MM.1S (cell line): Measurements from ENCODE around the gene WASF2.
"Not testable (repeated sequence)": the region's sequence is repeated elsewhere in the genome, so short reads cannot be mapped to it uniquely, and the experiment has no call there.

Experiments used
- DNase-seq: peaks from one replicate; pipeline ENCODE4 v3.0.0-alpha.2; 2015
- H2AFZ ChIP-seq: fragments of 300-600 bp; sonication (generic); 2 replicates; pipeline ENCODE4 v1.6.0; 2016; ENCODE audit warnings: antibody characterized with exemption, low read length
- H3F3A ChIP-seq: fragments of 300-600 bp; sonication (generic); 2 replicates; pipeline ENCODE4 v1.6.1; 2016; ENCODE audit warnings: mild to moderate bottlenecking, antibody characterized with exemption, low read length, moderate library complexity, mixed read lengths; ENCODE audit not compliant: insufficient read depth
- H3K27ac ChIP-seq: fragments of 300-600 bp; sonication (generic); 2 replicates; pipeline ENCODE4 v1.5.1; 2016; ENCODE audit warnings: mild to moderate bottlenecking, low read length
- H3K27me3 ChIP-seq: fragments of 300-600 bp; sonication (generic); replicated peaks from 2 replicates; pipeline ENCODE4 v1.6.0; 2016; ENCODE audit warnings: low read length; ENCODE audit not compliant: insufficient read depth
- H3K36me3 ChIP-seq: fragments of 300-600 bp; sonication (generic); replicated peaks from 2 replicates; pipeline ENCODE4 v1.6.1; 2016; ENCODE audit warnings: mild to moderate bottlenecking, low read length, mixed read lengths; ENCODE audit not compliant: insufficient read depth
- H3K4me1 ChIP-seq: fragments of 300-600 bp; sonication (generic); 2 replicates; pipeline ENCODE4 v1.6.1; 2016; ENCODE audit warnings: low read length, mixed read lengths
- H3K4me2 ChIP-seq: fragments of 300-600 bp; sonication (generic); 2 replicates; pipeline ENCODE4 v1.6.0; 2016; ENCODE audit warnings: low read depth, low read length
- H3K4me3 ChIP-seq: fragments of 300-600 bp; sonication (generic); 2 replicates; pipeline ENCODE4 v1.5.1; 2016; ENCODE audit warnings: low read length, mixed read lengths
- H3K79me2 ChIP-seq: fragments of 300-600 bp; sonication (generic); 2 replicates; pipeline ENCODE4 v1.6.1; 2016; ENCODE audit warnings: mixed run types, low read length, mixed read lengths
- H3K9ac ChIP-seq: fragments of 300-600 bp; sonication (generic); 2 replicates; pipeline ENCODE4 v1.6.1; 2016; ENCODE audit warnings: low read length, mixed read lengths
- H3K9me2 ChIP-seq: fragments of 300-600 bp; sonication (generic); replicated peaks from 2 replicates; pipeline ENCODE4 v1.6.1; 2016; ENCODE audit warnings: mild to moderate bottlenecking, low read length, mixed read lengths; ENCODE audit not compliant: insufficient read depth
- H3K9me3 ChIP-seq: fragments of 300-600 bp; sonication (generic); replicated peaks from 2 replicates; pipeline ENCODE4 v1.6.1; 2016; ENCODE audit warnings: mild to moderate bottlenecking, low read length, mixed read lengths; ENCODE audit not compliant: insufficient read depth
- H4K20me1 ChIP-seq: fragments of 300-600 bp; sonication (generic); 2 replicates; pipeline ENCODE4 v1.6.1; 2016; ENCODE audit warnings: mild to moderate bottlenecking, low read length, moderate library complexity, mixed read lengths; ENCODE audit not compliant: insufficient read depth
- EZH2 ChIP-seq: fragments of 300-600 bp; sonication (generic); optimal IDR thresholded peaks from 2 replicates; pipeline ENCODE3; 2017; ENCODE audit warnings: low read depth, mild to moderate bottlenecking, antibody characterized with exemption, low read length, mixed read lengths
- EZH2phosphoT487 ChIP-seq: fragments of 300-600 bp; sonication (generic); IDR thresholded peaks from 2 replicates; pipeline ENCODE4 v1.6.1; 2018; ENCODE audit warnings: antibody characterized with exemption, low read length
- TF ChIP-seq, protein P1 (sequence below): fragments of 300-600 bp; sonication (generic); IDR thresholded peaks from 2 replicates; pipeline ENCODE4 v1.5.1; 2016; ENCODE audit warnings: antibody characterized with exemption, low read length, mixed read lengths

WASF2 gene

DNA sequence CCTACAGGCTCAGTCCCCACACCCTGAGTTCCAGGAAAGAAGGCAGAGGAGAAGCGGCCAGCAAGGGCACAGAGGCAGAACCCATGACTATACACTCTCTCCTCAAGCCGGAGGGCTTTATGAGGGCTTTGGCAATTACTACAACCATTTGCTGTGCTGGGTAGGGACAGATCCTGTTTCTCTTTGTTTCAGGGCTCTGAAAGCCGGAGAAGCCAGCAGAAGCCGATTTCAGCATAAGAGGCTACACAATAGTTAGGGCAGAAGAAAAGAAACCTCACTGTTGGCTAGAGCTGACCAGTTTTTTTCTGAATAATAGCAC lies 83.6 kb downstream of the WASF2 start:
- Histone ChIP-seq H4K20me1 (no peaks in the 10 kb centered on the region), H3K27me3 (no peaks in the 10 kb centered on the region), H2AFZ (no peak overlapping the region), H3K79me2 (no peaks in the 10 kb centered on the region), H3K4me3 (no peak overlapping the region), H3K9me3 (no peaks in the 10 kb centered on the region), H3K4me2 (no peak overlapping the region), H3K36me3 (no peaks in the 10 kb centered on the region; the same call in 1 of the 2 replicates), H3K9ac (no peak overlapping the region), H3K4me1 (peaks cover 5% of the 10 kb centered on the region; the same call in 1 of the 2 replicates), H3K9me2 (no peaks in the 10 kb centered on the region), H3F3A (no peaks in the 10 kb centered on the region), H3K27ac (no peak overlapping the region)
- no peak for DNase-seq
- TF ChIP-seq, protein P1, sequence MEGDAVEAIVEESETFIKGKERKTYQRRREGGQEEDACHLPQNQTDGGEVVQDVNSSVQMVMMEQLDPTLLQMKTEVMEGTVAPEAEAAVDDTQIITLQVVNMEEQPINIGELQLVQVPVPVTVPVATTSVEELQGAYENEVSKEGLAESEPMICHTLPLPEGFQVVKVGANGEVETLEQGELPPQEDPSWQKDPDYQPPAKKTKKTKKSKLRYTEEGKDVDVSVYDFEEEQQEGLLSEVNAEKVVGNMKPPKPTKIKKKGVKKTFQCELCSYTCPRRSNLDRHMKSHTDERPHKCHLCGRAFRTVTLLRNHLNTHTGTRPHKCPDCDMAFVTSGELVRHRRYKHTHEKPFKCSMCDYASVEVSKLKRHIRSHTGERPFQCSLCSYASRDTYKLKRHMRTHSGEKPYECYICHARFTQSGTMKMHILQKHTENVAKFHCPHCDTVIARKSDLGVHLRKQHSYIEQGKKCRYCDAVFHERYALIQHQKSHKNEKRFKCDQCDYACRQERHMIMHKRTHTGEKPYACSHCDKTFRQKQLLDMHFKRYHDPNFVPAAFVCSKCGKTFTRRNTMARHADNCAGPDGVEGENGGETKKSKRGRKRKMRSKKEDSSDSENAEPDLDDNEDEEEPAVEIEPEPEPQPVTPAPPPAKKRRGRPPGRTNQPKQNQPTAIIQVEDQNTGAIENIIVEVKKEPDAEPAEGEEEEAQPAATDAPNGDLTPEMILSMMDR, result no peak
- TF ChIP-seq EZH2phosphoT487, result no peak
- no peak for TF ChIP-seq EZH2

DNA sequence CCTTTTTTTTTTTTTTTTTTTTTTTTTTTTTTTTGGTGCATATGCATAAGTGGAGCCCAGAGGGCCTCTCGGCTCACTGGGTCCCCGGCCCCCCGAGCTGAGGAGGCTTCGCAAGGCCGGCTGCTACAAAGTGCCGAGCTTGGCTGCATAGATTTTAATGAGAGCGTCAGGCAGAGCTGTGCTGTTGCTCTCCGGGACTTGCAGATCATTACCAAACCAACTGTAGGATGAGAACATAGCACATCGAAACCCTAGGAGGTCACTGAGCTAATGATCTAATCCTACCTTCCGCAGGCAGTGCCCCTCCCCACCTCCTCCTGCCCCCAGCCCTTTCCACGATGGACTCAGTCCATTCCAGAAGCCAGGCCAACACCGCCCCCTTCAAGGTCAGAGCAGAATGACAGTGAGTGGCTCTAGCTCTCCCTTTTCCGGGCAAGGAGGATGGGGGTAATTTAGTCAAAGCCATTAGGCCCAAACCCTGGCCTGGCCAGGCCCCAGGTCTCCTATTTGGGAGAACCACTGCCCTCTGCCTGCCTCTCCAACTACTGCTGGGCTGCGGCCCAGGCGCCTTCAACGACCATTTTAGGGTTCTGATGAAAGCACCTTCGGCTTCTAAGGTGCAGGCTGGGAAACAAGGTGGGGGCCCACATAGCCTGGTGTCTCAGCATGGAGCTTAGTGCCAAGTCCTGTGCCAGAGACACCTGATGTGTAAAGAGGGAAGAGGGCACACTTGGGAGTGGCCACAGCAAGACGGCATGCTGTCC lies 84.2 kb downstream of the WASF2 start:
- H3K79me2 ChIP-seq, H3K4me3 ChIP-seq, H4K20me1 ChIP-seq, H3F3A ChIP-seq, DNase-seq, H3K27ac ChIP-seq, H3K27me3 ChIP-seq, H3K36me3 ChIP-seq, H3K4me2 ChIP-seq, H3K9me2 ChIP-seq, H3K4me1 ChIP-seq, H3K9me3 ChIP-seq, H2AFZ ChIP-seq, H3K9ac ChIP-seq: not testable (repeated sequence)

DNA sequence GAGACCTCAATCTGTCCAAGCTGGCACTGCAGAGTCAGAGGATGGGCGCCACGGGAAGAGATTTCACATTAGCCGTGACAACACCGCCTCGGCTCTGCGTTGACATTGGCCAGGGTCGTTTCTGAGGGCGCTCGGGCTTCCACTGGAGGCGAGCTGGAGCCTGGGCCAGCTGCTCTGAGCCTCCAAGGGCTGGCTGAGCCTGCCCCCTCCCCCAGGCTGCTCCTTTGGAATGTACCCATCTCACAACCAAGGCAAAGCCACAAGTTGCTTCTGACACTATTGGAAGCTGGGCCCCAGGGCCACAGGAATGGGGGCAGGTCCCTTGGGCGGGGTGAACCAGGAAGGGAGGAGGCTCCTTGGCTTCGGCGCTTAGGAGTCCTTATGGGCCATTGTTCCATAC lies 84.9 kb downstream of the WASF2 start:
- no peaks in the 10 kb centered on the region for H3K79me2 ChIP-seq
- no peaks in the 10 kb centered on the region for H3K27me3 ChIP-seq
- DNase-seq, result no peak
- no peaks in the 10 kb centered on the region for H3K9me2 ChIP-seq
- no peak overlapping the region for H3K27ac ChIP-seq
- no peaks in the 10 kb centered on the region for H3F3A ChIP-seq
- TF ChIP-seq EZH2 (no peak), EZH2phosphoT487 (no peak)
- TF ChIP-seq, protein P1, result no peak
- no peak overlapping the region for H3K4me3 ChIP-seq
- no peaks in the 10 kb centered on the region for H3K9me3 ChIP-seq
- H3K36me3 ChIP-seq, result no peaks in the 10 kb centered on the region; the same call in 1 of the 2 replicates
- H3K9ac ChIP-seq, result no peak overlapping the region
- no peak overlapping the region for H2AFZ ChIP-seq
- H3K4me2 ChIP-seq, result no peak overlapping the region
- peaks cover 5% of the 10 kb centered on the region; the same call in 1 of the 2 replicates for H3K4me1 ChIP-seq
- no peaks in the 10 kb centered on the region for H4K20me1 ChIP-seq

DNA sequence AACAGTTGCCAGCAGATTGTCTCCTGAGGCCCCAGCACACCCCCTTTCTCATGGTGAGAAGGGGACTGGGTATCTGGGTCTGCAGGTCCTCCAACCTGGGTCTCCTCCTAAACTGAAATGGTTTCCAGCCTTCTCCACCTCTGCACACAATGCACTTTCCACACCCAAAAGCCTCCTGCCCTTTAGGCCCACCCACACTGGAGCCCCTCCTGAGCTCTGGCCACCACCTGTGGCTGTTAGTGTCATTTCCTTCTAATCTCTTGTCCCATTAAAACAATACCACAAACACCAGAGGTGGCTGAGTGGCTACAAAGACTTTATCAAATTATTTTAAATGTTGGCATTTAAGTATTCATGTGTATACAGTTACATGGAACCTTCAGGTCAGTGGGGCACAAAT lies 86.0 kb downstream of the WASF2 start:
- no peak overlapping the region for H3K9ac ChIP-seq
- no peak overlapping the region for H3K4me3 ChIP-seq
- H3K27ac ChIP-seq, result no peak overlapping the region
- no peak for TF ChIP-seq EZH2
- no peak for TF ChIP-seq EZH2phosphoT487
- TF ChIP-seq, protein P1, result no peak
- H3K4me1 ChIP-seq, result peaks cover 5% of the 10 kb centered on the region; the same call in 1 of the 2 replicates
- no peaks in the 10 kb centered on the region for H4K20me1 ChIP-seq
- no peak overlapping the region for H3K4me2 ChIP-seq
- no peaks in the 10 kb centered on the region; the same call in 1 of the 2 replicates for H3K36me3 ChIP-seq
- H2AFZ ChIP-seq, result no peak overlapping the region
- H3K9me2 ChIP-seq, result no peaks in the 10 kb centered on the region
- no peaks in the 10 kb centered on the region for H3K9me3 ChIP-seq
- no peak for DNase-seq
- no peaks in the 10 kb centered on the region for H3F3A ChIP-seq
- no peaks in the 10 kb centered on the region for H3K79me2 ChIP-seq
- no peaks in the 10 kb centered on the region for H3K27me3 ChIP-seq
